Ectodermal cell (in vitro differentiated cells): ENCODE measurements around the gene CPAMD8.

Experiments
- H3K27ac ChIP-seq: 2 replicates; pipeline ENCODE4 v1.7.0; 2013; ENCODE audit warnings: mild to moderate bottlenecking, low read depth, low read length; ENCODE audit not compliant: insufficient read depth, poor library complexity, severe bottlenecking
- H3K27me3 ChIP-seq: 2 replicates; pipeline ENCODE4 v1.7.0; 2013; ENCODE audit warnings: mild to moderate bottlenecking, low read length; ENCODE audit not compliant: insufficient read depth, control insufficient read depth, poor library complexity, severe bottlenecking
- H3K36me3 ChIP-seq: one replicate; pipeline ENCODE4 v1.7.0; 2013; ENCODE audit warnings: low read length; ENCODE audit not compliant: control insufficient read depth, insufficient read depth
- H3K4me1 ChIP-seq: one replicate; pipeline ENCODE4 v1.7.0; 2013; ENCODE audit warnings: low read length; ENCODE audit not compliant: control insufficient read depth, insufficient read depth
- H3K4me3 ChIP-seq: 2 replicates; pipeline ENCODE4 v1.7.0; 2013; ENCODE audit warnings: low read depth, low read length, control low read depth; ENCODE audit not compliant: insufficient read depth
- H3K9me3 ChIP-seq: 2 replicates; pipeline ENCODE4 v1.7.0; 2013; ENCODE audit warnings: mild to moderate bottlenecking, low read length, moderate library complexity; ENCODE audit not compliant: control insufficient read depth
- WGBS, 2 experiments: methylation state at CpG; one replicate each; pipeline ENCODE4 v1.1.7; 2013; ENCODE audit warnings: missing lambda C conversion rate in 2 of 2; 5-methylcytosine and 5-hydroxymethylcytosine counted together

Gene CPAMD8

DNA sequence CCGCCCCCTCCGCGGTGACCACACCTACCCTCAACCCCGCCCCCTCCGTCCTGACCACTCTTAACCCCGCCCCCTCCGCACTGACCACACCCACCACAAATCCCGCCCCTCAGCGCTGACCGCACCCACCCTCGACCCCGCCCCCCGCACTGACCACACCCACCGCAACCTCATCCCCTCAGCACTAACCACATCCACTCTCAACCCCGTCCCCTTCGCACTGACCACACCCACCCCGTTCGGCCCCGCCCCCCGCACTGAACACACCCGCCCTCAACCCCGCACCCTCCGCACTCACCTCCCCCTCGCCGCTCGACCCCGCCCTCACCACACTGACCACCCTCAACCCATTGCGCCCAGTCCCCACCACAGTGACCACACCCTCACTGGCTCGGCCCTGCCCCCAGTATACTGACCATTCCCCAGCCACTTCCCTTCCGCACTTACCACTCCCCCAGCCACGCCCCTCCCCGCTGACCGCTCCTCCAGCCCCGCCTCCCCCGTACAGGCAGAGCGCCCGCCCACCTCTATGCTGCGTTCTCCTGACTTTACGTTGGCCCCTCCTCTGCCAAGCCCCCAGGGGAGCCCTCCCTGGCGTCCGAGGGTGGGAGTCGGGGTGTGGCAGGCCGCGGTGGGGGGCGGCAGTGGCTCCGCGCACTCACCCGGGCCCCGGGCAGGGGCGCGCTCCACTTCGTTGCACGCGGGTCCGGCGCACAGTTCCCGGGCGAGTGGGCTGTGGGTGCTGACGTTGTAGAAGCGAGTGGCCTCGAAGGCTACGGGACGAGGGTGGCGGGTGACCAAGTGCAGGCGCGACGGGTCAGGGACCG is 129.4 kb downstream of the CPAMD8 start:
- 1% methylated on average over 61 to 63 of the region's 68 CpGs for WGBS, 2 experiments

GRCh38 chr19:16896146-16897028 is 130.2 kb downstream of the CPAMD8 start:
- 3% methylated on average over 62 to 64 of the region's 66 CpGs for whole genome bisulfite sequencing, 2 experiments
- Histone ChIP-seq H3K27ac (no peak overlapping the region), H3K27me3 (peaks cover 35% of the 10 kb centered on the region), H3K4me1 (peaks cover 4% of the 10 kb centered on the region), H3K36me3 (no peaks in the 10 kb centered on the region), H3K9me3 (no peaks in the 10 kb centered on the region), H3K4me3 (peak overlapping the region; percentile 51)

More for the DNA sequence above, 129.4 kb downstream of the CPAMD8 start:
- H3K4me1 ChIP-seq, result peaks cover 4% of the 10 kb centered on the region
- no peaks in the 10 kb centered on the region for H3K9me3 ChIP-seq
- H3K27me3 ChIP-seq, result peaks cover 35% of the 10 kb centered on the region
- H3K36me3 ChIP-seq, result no peaks in the 10 kb centered on the region
- peak overlapping the region; percentile 48 for H3K4me3 ChIP-seq
- H3K27ac ChIP-seq, result no peak overlapping the region

GRCh38 chr19:16895467-16896145 is 131.0 kb downstream of the CPAMD8 start:
- H3K4me1 ChIP-seq, result peaks cover 4% of the 10 kb centered on the region
- 65 to 67% methylated on average over 19 to 30 of the region's 30 CpGs for WGBS, 2 experiments
- no peak overlapping the region for H3K4me3 ChIP-seq
- H3K9me3 ChIP-seq, result no peaks in the 10 kb centered on the region
- H3K36me3 ChIP-seq, result no peaks in the 10 kb centered on the region
- H3K27ac ChIP-seq, result no peak overlapping the region
- peaks cover 35% of the 10 kb centered on the region for H3K27me3 ChIP-seq

DNA sequence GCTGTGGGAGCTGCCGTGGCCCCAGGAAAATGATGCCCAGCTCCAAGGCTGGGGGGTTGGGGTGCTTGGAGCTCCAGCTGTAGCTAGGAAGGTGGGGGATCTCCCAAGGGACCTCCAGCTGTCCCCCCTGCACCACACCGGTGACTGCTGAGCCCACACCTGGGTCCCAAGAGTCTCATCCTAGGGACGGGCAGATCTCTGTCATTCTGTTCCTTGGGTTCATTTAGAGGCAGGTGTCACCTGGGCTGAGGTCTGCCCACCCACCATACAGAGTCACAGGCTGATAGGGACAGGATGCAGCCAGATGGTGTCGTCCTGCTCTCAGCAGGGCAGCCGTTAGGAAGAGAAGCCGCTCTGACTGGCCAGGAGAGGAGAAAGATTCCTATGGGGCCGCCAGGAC is 132.5 kb downstream of the CPAMD8 start:
- no peaks in the 10 kb centered on the region for H3K9me3 ChIP-seq
- peaks cover 34% of the 10 kb centered on the region for H3K27me3 ChIP-seq
- H3K4me3 ChIP-seq, result no peak overlapping the region
- no peaks in the 10 kb centered on the region for H3K36me3 ChIP-seq
- no peak overlapping the region for H3K27ac ChIP-seq
- H3K4me1 ChIP-seq, result peaks cover 4% of the 10 kb centered on the region
- WGBS, 2 experiments, result 77 to 80% methylated on average over 7 of the region's 7 CpGs

DNA sequence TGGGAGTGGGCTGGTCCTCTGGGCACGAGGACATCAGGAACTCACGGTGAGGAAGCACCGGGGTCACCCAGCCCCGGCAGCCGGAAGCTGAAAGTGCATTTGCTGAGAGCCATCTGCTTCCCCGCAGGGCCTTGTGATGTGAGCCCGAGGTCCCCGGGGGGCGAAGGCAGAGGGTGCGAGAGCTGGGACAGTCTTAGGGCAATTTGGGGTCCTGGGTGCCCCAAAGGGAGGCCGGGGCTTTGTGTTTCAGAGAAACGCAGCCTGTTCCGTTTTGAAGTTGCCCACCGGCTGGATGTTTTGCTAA is 133.0 kb downstream of the CPAMD8 start:
- WGBS, 2 experiments, result 84 to 86% methylated on average over 14 of the region's 14 CpGs
- peaks cover 30% of the 10 kb centered on the region for H3K27me3 ChIP-seq
- H3K4me1 ChIP-seq, result peaks cover 4% of the 10 kb centered on the region

DNA sequence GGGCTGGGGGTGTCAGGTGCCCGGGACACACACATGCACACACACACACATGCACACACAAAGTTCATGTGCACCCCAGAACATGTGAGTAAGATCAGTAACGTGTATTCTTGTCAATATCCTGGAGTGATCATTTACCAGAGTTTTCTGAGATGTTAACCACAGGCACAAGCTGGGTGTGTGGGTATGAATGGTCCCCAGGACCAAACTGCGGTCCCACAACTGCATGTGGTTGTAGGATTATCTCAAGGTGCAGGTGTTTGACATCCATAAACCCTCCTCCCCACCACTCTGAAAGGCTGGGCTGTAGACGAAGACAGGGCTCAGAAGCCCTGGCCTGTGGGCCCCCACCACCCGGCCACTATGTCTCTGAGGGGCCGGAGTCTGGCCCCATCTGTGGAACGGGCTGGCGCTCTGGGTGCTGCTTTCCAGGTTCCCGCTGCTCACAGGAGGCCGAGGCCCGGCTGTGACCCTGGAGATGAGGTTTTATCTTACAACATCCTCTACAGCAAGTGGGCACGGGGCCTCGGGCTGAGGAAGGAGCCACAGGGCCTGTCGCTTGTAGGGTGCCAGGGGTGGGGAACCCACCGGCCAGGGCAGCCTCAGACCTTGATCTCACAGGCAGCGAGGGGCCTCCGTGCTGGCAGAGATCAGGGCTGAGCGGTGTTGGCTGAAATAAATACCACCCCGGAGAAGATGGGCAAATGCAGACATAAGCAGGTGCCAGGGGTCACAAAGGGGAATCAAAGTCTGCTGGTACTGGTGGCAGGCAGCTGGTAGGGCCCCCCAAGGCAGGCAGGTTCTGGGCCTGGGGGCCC is 133.5 kb downstream of the CPAMD8 start:
- Histone ChIP-seq H3K27ac (no peak overlapping the region), H3K4me3 (no peak overlapping the region), H3K27me3 (peaks cover 24% of the 10 kb centered on the region), H3K4me1 (peaks cover 4% of the 10 kb centered on the region), H3K36me3 (no peaks in the 10 kb centered on the region), H3K9me3 (no peaks in the 10 kb centered on the region)
- 92 to 93% methylated on average over 19 of the region's 19 CpGs for WGBS, 2 experiments

More for the DNA sequence above, 133.0 kb downstream of the CPAMD8 start:
- H3K36me3 ChIP-seq, result no peaks in the 10 kb centered on the region
- H3K27ac ChIP-seq, result no peak overlapping the region
- H3K9me3 ChIP-seq, result no peaks in the 10 kb centered on the region
- no peak overlapping the region for H3K4me3 ChIP-seq

DNA sequence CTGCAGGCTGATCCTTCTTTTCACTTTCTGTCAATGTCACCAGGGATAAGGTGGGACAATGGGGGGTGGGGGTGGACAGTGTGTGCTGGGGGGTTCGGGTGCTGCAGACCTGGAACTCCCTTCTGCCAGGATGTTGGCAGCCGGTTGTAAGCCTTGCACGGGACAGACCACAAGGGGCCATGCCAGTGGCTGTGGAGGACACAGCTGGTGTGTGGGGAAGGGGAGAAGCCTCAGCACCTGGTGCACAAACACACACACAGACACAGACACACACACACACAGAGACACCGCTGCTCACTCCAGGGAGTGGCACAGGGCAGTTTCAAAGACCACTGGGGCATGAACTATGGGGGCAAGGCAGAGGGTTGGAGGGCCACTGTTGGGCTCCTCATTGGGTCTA is 134.2 kb downstream of the CPAMD8 start:
- H3K4me1 ChIP-seq, result peaks cover 4% of the 10 kb centered on the region
- H3K9me3 ChIP-seq, result no peaks in the 10 kb centered on the region
- WGBS, 2 experiments, result 92 to 94% methylated on average over 4 of the region's 4 CpGs
- H3K4me3 ChIP-seq, result no peak overlapping the region
- no peaks in the 10 kb centered on the region for H3K36me3 ChIP-seq
- H3K27me3 ChIP-seq, result peaks cover 18% of the 10 kb centered on the region
- H3K27ac ChIP-seq, result no peak overlapping the region

DNA sequence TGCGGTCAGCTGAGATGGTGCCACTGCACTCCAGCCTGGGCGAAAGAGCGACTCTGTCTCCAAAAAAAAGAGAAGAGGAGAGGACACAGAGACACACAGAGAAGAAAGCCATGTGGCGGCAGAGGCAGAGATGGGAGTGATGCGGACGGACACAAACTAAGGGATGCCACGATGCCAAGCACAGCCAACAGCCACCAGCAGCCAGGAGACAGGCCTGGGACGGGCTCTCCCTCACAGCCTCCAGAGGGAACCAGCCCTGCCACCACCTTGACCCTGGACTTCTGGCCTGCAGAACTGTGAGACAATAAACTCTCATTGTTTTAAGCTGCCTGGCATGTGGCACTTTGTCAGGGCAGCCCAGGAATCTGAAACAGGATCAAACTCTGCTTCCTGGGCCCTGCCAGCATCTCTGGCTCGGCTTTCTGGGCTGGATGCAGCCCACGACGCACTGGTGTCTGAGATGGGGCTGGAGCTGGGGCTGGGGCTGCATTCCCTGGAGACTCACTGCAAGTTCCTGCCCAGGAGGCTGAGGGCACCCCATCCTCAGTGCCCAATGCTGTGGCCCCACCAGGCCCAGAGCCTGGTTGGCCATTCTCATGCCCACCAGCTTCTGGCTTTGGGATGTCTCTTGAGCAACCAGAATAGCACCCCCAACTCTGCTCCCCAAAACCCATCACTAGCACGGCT is 134.8 kb downstream of the CPAMD8 start:
- no peak overlapping the region for H3K4me3 ChIP-seq
- H3K4me1 ChIP-seq, result peaks cover 4% of the 10 kb centered on the region
- H3K36me3 ChIP-seq, result no peaks in the 10 kb centered on the region
- 92 to 93% methylated on average over 12 of the region's 12 CpGs for WGBS, 2 experiments
- no peak overlapping the region for H3K27ac ChIP-seq
- H3K27me3 ChIP-seq, result peaks cover 16% of the 10 kb centered on the region
- no peaks in the 10 kb centered on the region for H3K9me3 ChIP-seq

DNA sequence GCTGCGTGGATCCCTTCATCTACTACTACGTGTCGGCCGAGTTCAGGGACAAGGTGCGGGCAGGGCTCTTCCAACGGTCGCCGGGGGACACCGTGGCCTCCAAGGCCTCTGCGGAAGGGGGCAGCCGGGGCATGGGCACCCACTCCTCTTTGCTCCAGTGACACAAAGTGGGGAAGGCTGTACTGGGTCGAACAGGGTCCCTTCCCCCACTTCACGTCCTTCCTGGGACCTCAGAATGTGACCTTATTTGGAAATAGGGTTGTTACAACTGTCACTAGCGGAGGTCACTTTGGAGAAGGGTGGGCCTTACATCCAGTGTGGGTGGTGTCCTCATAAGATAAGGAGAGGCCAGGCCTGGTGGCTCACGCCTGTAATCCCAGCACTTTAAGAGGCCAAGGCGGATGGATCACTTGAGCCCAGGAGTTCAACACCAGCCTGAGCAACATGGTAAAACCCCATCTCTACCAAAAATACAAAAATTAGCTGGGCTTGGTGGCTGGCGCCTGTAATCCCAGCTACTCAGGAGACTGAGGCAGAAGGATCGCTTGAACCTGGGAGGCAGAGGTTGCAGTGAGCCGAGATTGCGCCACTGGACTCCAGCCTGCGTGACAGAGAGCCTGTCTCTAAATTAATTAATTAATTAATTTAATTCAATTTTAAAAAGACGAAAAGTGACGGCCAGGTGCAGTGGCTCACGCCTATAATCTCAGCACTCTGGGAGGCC is 136.0 kb downstream of the CPAMD8 start:
- H3K4me3 ChIP-seq, result no peak overlapping the region
- no peaks in the 10 kb centered on the region for H3K36me3 ChIP-seq
- H3K4me1 ChIP-seq, result no peaks in the 10 kb centered on the region
- no peak overlapping the region for H3K27ac ChIP-seq
- H3K27me3 ChIP-seq, result peaks cover 5% of the 10 kb centered on the region
- H3K9me3 ChIP-seq, result no peaks in the 10 kb centered on the region
- 91% methylated on average over 23 of the region's 24 CpGs for WGBS, 2 experiments
